ENCODE measurements around the gene PRKAR1B. TPM values are rescaled to one million over a fixed set of nuclear protein-coding genes. Genes with fewer than 3 reads are reported as not detected.
"Not testable (repeated sequence)": the region's sequence is repeated elsewhere in the genome, so short reads cannot be mapped to it uniquely, and the experiment has no call there.

The PRKAR1B gene
- total RNA-seq, 4 donors from 2014 or later, result 1.2 to 12.5 (median 3.6) TPM

DNA sequence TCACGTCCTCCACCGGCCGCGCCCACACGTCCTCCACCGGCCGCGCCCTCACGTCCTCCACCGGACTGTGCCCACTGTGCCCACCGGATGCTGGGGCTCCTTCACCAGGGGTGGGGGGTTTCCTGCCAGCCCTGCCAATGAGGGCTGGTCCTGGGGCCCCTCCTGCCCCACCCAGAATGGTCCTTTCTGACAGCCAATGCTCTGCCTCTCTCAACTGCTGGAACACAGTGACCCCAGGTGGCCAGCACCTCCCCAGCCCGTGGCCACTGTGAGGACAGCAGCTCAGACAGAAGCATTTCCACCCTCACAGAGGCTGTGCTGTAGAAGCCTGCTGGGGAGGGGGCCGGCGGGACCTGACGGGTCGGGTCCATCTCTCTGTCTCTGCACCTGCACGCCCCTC lies 90.7 kb downstream of the PRKAR1B start:
- Histone ChIP-seq H3K36me3 (no peaks in the 10 kb centered on the region), H3K27me3 (no peaks in the 10 kb centered on the region), H3K27ac (no peak overlapping the region), H3K4me1 (no peaks in the 10 kb centered on the region), H3K9me3 (no peaks in the 10 kb centered on the region), H3K4me3 (no peak overlapping the region)
- no peak for DNase-seq
- intact Hi-C loops (cut with DNase I; ENCODE audit: low total_unique reads) (loop anchor here (2.0 kb wide), 2 partner anchors 304 to 314 kb away; no protein-coding TSS in a partner anchor), in situ Hi-C loops (cut with MboI; ENCODE audit: low sequenced_read_pairs in 4 of 4) (no loop called here)
- TF ChIP-seq CTCF (IDR thresholded peaks at IDR 0.05 in 4 of 5, conservative IDR thresholded peaks at IDR 0.05 in 1 of 5) (peak in 4 of 5 experiments; percentile 7 to 50 (median 48)), POLR2A (IDR thresholded peaks at IDR 0.05) (no peak)
- peak in 1 of 2 donors; percentile 36 for ATAC-seq

- H3K27ac ChIP-seq; H3K4me1 ChIP-seq; H3K27me3 ChIP-seq; in situ Hi-C loops (cut with MboI; ENCODE audit: low sequenced_read_pairs in 4 of 4); H3K9me3 ChIP-seq; H3K36me3 ChIP-seq; H3K4me3 ChIP-seq; ATAC-seq; DNase-seq: not testable (repeated sequence)
- intact Hi-C loops (cut with DNase I; ENCODE audit: low total_unique reads), result loop anchor here (2.0 kb wide), 2 partner anchors 303 to 313 kb away; no protein-coding TSS in a partner anchor
Observed at GRCh38 chr7:635687-636382, 91.2 kb downstream of the PRKAR1B start.

GRCh38 chr7:635227-635626 lies 91.9 kb downstream of the PRKAR1B start:
- Histone ChIP-seq H3K9me3 (no peaks in the 10 kb centered on the region), H3K4me1 (no peaks in the 10 kb centered on the region), H3K27ac (no peak overlapping the region), H3K36me3 (no peaks in the 10 kb centered on the region), H3K4me3 (no peak overlapping the region), H3K27me3 (no peaks in the 10 kb centered on the region)
- DNase-seq (no peak), ATAC-seq (no peak)
- in situ Hi-C loops (cut with MboI; ENCODE audit: low sequenced_read_pairs in 4 of 4), result no loop called here
- no peak for TF ChIP-seq CTCF (IDR thresholded peaks at IDR 0.05 in 4 of 5, conservative IDR thresholded peaks at IDR 0.05 in 1 of 5)
- TF ChIP-seq POLR2A (IDR thresholded peaks at IDR 0.05), result no peak
- intact Hi-C loops (cut with DNase I; ENCODE audit: low total_unique reads), result no loop called here

DNA sequence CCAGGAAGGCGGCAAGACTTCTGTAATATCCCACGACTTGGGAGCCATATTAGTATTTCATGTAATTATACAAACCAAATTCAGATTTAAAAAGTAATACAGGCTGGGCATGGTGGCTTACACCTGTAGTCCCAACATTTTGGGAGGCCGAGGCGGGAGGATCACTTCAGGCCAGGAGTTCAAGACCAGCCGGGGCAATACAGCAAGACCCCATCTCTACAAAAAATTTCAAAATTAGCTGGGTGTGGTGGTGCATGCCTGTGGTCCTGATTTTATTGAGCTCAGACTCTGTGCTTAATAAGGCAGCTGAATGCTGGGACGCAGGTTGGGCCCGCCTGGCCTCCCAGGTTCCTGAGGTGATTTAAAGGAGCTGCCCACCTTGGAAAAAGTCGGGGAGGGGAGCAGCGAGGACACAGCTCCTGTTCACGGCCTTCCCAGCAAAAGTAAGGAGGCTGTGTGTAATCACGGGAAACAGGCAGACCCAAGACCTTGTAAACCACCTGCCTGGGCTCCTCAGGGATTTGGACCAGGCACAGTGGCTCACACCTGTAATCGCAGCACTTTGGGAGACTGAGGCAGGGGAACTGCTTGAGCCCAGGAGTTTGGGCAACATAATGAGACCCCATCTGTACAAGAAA lies 93.6 kb downstream of the PRKAR1B start:
- no peak overlapping the region for H3K27ac ChIP-seq
- no peaks in the 10 kb centered on the region for H3K4me1 ChIP-seq
- H3K9me3 ChIP-seq, result no peaks in the 10 kb centered on the region
- no peak for DNase-seq
- in situ Hi-C loops (cut with MboI; ENCODE audit: low sequenced_read_pairs in 4 of 4), result no loop called here
- no peak for TF ChIP-seq CTCF (IDR thresholded peaks at IDR 0.05 in 4 of 5, conservative IDR thresholded peaks at IDR 0.05 in 1 of 5)
- no peak for TF ChIP-seq POLR2A (IDR thresholded peaks at IDR 0.05)
- no peak overlapping the region for H3K4me3 ChIP-seq
- no peaks in the 10 kb centered on the region for H3K36me3 ChIP-seq
- no peaks in the 10 kb centered on the region for H3K27me3 ChIP-seq
- intact Hi-C loops (cut with DNase I; ENCODE audit: low total_unique reads), result no loop called here
- no peak for ATAC-seq

DNA sequence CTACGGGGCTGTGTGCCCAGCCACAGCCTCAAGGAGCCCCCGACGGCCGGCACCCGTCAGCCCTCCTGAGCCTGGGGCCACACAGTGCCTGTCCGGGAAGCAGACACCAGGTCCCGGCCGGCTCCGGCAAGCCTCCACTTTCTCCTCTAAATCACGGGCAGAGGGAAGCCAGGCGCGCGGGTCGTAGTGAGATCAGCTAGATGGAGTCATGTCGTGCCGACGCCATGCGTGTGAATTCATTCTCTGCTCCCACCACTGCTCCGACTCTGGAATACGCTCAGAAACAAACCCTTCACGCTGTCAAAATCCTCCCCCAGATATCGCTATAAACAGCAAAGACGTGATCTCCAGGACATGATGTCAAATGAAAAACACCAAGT lies 94.3 kb downstream of the PRKAR1B start:
- no peak for TF ChIP-seq POLR2A (IDR thresholded peaks at IDR 0.05)
- TF ChIP-seq CTCF (IDR thresholded peaks at IDR 0.05 in 4 of 5, conservative IDR thresholded peaks at IDR 0.05 in 1 of 5), result no peak
- Histone ChIP-seq H3K4me3 (no peak overlapping the region), H3K36me3 (no peaks in the 10 kb centered on the region), H3K27ac (no peak overlapping the region), H3K4me1 (no peaks in the 10 kb centered on the region), H3K9me3 (no peaks in the 10 kb centered on the region), H3K27me3 (no peaks in the 10 kb centered on the region)
- in situ Hi-C loops (cut with MboI; ENCODE audit: low sequenced_read_pairs in 4 of 4) (no loop called here), intact Hi-C loops (cut with DNase I; ENCODE audit: low total_unique reads) (no loop called here)
- ATAC-seq (no peak), DNase-seq (no peak)

Measured in gastrocnemius medialis (tissue), 4 donors.